B cell (primary cell): ENCODE results near the gene TEX19. TPM values are rescaled to one million over a fixed set of nuclear protein-coding genes. Genes with fewer than 3 reads are reported as not detected.

ENCODE experiments used
- ATAC-seq: fragments of 200-7000 bp; cut with Tn5 transposase; one replicate; pipeline ENCODE4 v1.10.0; 2021; ENCODE audit warnings: low read depth, mild to moderate bottlenecking, moderate number of reproducible peaks, moderate library complexity
- CTCF ChIA-PET: fragments of 350-600 bp; sonication (Branson Sonifier 250); formaldehyde crosslinking; loops from one replicate; lab custom pipeline; 2021; ENCODE audit warnings: antibody characterized with exemption, inconsistent platforms; lab: Charles Lee
- POLR2A ChIA-PET: fragments of 350-600 bp; sonication (Branson Sonifier 250); formaldehyde crosslinking; loops from one replicate; lab custom pipeline; 2021; ENCODE audit warnings: antibody characterized with exemption; lab: Charles Lee
- DNase-seq: peaks from one replicate; pipeline ENCODE4 v3.0.0; 2013
- H2AFZ ChIP-seq: 2 replicates; pipeline ENCODE4 v1.6.1; 2012; ENCODE audit warnings: mild to moderate bottlenecking, low read depth, low read length; ENCODE audit not compliant: insufficient read depth, poor library complexity, severe bottlenecking
- H3K27ac ChIP-seq, 2 donors: 1 replicate in 1 of 2; 2 replicates in 1 of 2; pipeline ENCODE4 v1.5.1; 2012 to 2013; ENCODE audit warnings: low read length in 2 of 2, mild to moderate bottlenecking in 2 of 2, moderate library complexity in 1 of 2
- H3K27me3 ChIP-seq, 4 experiments: fragments of 200-600 bp in 1 of 4; sonication (generic) in 1 of 4; replicated peaks in 1 of 4; 1 replicate in 2 of 4; 2 replicates in 2 of 4; pipeline versions ENCODE4 v1.6.1 to v1.7.0; 2013 to 2016; ENCODE audit warnings: low read length in 3 of 4, mild to moderate bottlenecking in 2 of 4, mixed read lengths in 1 of 4, moderate library complexity in 1 of 4; ENCODE audit not compliant: insufficient read depth in 4 of 4, control insufficient read depth in 3 of 4; ENCODE audit errors: control extremely low read depth in 1 of 4
- H3K36me3 ChIP-seq, 2 experiments: replicated peaks in 1 of 2; 1 replicate in 1 of 2; 2 replicates in 1 of 2; pipeline versions ENCODE4 v1.6.1 to v1.7.1; 2013; ENCODE audit warnings: low read length in 1 of 2; ENCODE audit not compliant: insufficient read depth in 2 of 2, control insufficient read depth in 1 of 2; ENCODE audit errors: control extremely low read depth in 1 of 2, extremely low read depth in 1 of 2
- H3K4me1 ChIP-seq, 2 donors: fragments of 200-600 bp in 1 of 2; sonication (generic) in 1 of 2; 1 replicate in 1 of 2; 2 replicates in 1 of 2; pipeline versions ENCODE4 v1.5.1 to v1.6.1; 2013 to 2017; ENCODE audit warnings: low read length in 2 of 2; ENCODE audit not compliant: control insufficient read depth in 2 of 2, insufficient read depth in 2 of 2
- H3K4me2 ChIP-seq: replicated peaks from 2 replicates; pipeline ENCODE3; 2012; ENCODE audit warnings: mild to moderate bottlenecking, low read depth, low read length; ENCODE audit not compliant: poor library complexity, severe bottlenecking
- H3K4me3 ChIP-seq, 5 experiments: fragments of 200-600 bp in 1 of 5; sonication (generic) in 1 of 5; 1 replicate in 3 of 5; 2 replicates in 2 of 5; pipeline versions ENCODE4 v1.5.1 to v1.7.0; 2011 to 2016; ENCODE audit warnings: low read length in 4 of 5, mild to moderate bottlenecking in 4 of 5, low read depth in 2 of 5, control low read depth in 1 of 5, moderate library complexity in 1 of 5; ENCODE audit not compliant: insufficient read depth in 1 of 5; ENCODE audit errors: control extremely low read depth in 1 of 5, extremely low read depth in 1 of 5
- H3K79me2 ChIP-seq: fragments of 200-600 bp; sonication (generic); one replicate; pipeline ENCODE4 v1.6.0; 2016; ENCODE audit warnings: low read length; ENCODE audit not compliant: control insufficient read depth, insufficient read depth
- H3K9ac ChIP-seq: fragments of 200-600 bp; sonication (generic); 2 replicates; pipeline ENCODE4 v1.6.1; 2017; ENCODE audit warnings: mild to moderate bottlenecking, low read length, moderate library complexity
- H3K9me3 ChIP-seq, 3 donors: one replicate each; pipeline versions ENCODE4 v1.6.1 to v1.7.1; 2013; ENCODE audit warnings: low read length in 2 of 3; ENCODE audit not compliant: control insufficient read depth in 2 of 3, insufficient read depth in 1 of 3; ENCODE audit errors: control extremely low read depth in 1 of 3
- H4K20me1 ChIP-seq: 2 replicates; pipeline ENCODE4 v1.6.0; 2012; ENCODE audit warnings: mild to moderate bottlenecking, low read length; ENCODE audit not compliant: insufficient read depth, control insufficient read depth, poor library complexity, severe bottlenecking
- H3K27ac Mint-ChIP-seq: one replicate; pipeline ENCODE4 v1.8.0; 2021; ENCODE audit warnings: mixed read lengths
- H3K27me3 Mint-ChIP-seq: one replicate; pipeline ENCODE4 v1.8.0; 2021; ENCODE audit warnings: mixed read lengths
- H3K4me1 Mint-ChIP-seq: one replicate; pipeline ENCODE4 v1.8.0; 2021; ENCODE audit warnings: mixed read lengths
- H3K4me3 Mint-ChIP-seq: one replicate; pipeline ENCODE4 v1.8.0; 2021; ENCODE audit warnings: mixed read lengths
- H3K9me3 Mint-ChIP-seq: one replicate; pipeline ENCODE4 v1.8.0; 2022; ENCODE audit warnings: mixed read lengths; ENCODE audit not compliant: insufficient read depth
- EZH2 ChIP-seq: IDR thresholded peaks from 2 replicates; pipeline ENCODE4 v1.6.1; 2012; ENCODE audit warnings: borderline replicate concordance, low read depth, mild to moderate bottlenecking, moderate library complexity, low read length; ENCODE audit not compliant: insufficient read depth, poor library complexity, severe bottlenecking
- WGBS: methylation state at CpG from one replicate; pipeline ENCODE4 v1.1.5; 2013; ENCODE audit warnings: missing lambda C conversion rate; ENCODE audit not compliant: insufficient coverage; 5-methylcytosine and 5-hydroxymethylcytosine counted together
- intact Hi-C: fragments of 100-400 bp; cut with micrococcal nuclease; formaldehyde crosslinking; loops from one replicate; pipeline ENCODE4 v1.10.0; 2022
- polyA plus RNA-seq: library from polyadenylated mRNA; depleted of rRNA; stranded (reverse); fragments of >200 nt; gene quantifications from 2 replicates; pipeline ENCODE4 v1.2.3, GENCODE V29; 2012
- total RNA-seq, 2 donors: library from RNA; stranded (reverse); fragments of 120-200 nt in 1 of 2; gene quantifications; 1 replicate in 1 of 2; 2 replicates in 1 of 2; pipeline versions ENCODE4 v1.2.3 to v1.2.4, GENCODE V29; 2013 to 2022
- TF ChIP-seq, protein P1 (sequence below): fragments of 200-600 bp; IDR thresholded peaks from one replicate; pipeline ENCODE4 v1.8.0; 2022; ENCODE audit warnings: antibody characterized with exemption, mild to moderate bottlenecking

The TEX19 gene
- total and polyA plus RNA-seq, 2 donors (not counting 1 experiment from before 2014, with no cell fraction given), result not detected

DNA sequence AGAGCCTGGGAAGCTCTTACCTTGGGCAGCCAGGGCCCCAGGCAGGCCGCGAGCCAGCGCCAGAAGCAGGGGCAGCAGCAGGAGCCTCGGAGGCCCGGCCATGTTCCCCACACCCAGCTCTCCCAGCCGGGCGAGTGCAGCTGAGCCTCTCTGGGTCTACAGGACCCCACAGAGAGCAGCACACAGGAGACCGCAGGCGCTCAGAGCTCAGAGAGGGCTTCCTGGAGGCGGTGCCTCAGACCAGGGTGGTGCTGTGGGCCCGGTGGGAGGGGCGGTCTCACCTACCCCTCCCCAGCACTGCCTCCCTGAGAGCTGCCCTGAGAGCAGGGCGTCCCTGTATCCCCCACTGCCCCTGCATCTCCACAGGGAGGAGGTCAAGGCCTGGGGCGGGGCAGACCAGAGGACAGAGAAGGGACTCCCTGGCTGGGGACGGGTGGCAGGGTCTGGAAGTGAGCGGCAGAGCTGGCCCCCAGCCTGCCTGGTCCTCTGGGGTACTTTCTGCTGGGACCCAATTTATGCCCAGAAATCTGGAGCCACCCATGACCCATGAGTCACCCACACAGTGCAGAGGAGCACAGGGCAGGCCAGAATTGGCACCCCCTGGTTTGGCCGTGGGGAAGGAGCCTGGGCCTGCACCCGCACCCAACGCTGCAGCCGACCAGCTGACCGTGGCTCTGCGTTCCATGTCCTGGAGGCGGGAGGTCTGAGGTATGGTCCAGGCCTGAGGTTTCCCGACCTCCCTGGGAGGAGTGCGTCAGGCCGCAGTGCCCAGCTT is 41.5 kb upstream of the TEX19 start, which contains the start of gene CD7:
Gene CD7 (minus strand): TSS at position 215 of the 775 bp plus-strand sequence. CDS start 113 bp downstream, at position 102.
- intact Hi-C loops, result no loop called here
- no peak within 1 kb of the TSS for H3K27ac Mint-ChIP-seq
- CTCF ChIA-PET, result interaction anchor here (0.9 to 2.2 kb wide), 5 partner anchors 17 to 112 kb away, joined by 3 to 8 read pairs (median 5); no protein-coding TSS in a partner anchor
- Histone ChIP-seq H3K27ac (no peak within 1 kb of the TSS), H3K4me3 (no peak within 1 kb of the TSS), H3K4me1 (peaks cover 26 to 33% of the 10 kb centered on the region in 2 donors), H3K9ac (no peak within 1 kb of the TSS), H3K79me2 (no peaks in the 10 kb centered on the region), H4K20me1 (no peaks in the 10 kb centered on the region), H3K36me3 (no peaks in the 10 kb centered on the region), H2AFZ (no peak within 1 kb of the TSS), H3K9me3 (peaks cover 0 to 29% (median 0%) of the 10 kb centered on the region in 3 donors), H3K4me2 (no peak within 1 kb of the TSS), H3K27me3 (peaks cover 0 to 36% (median 13%) of the 10 kb centered on the region in 4 experiments)
- ATAC-seq, result no peak
- POLR2A ChIA-PET, result no interaction called here
- H3K27me3 Mint-ChIP-seq, result peaks cover 16% of the 10 kb centered on the region
- TF ChIP-seq EZH2, result no peak
- TF ChIP-seq, protein P1, sequence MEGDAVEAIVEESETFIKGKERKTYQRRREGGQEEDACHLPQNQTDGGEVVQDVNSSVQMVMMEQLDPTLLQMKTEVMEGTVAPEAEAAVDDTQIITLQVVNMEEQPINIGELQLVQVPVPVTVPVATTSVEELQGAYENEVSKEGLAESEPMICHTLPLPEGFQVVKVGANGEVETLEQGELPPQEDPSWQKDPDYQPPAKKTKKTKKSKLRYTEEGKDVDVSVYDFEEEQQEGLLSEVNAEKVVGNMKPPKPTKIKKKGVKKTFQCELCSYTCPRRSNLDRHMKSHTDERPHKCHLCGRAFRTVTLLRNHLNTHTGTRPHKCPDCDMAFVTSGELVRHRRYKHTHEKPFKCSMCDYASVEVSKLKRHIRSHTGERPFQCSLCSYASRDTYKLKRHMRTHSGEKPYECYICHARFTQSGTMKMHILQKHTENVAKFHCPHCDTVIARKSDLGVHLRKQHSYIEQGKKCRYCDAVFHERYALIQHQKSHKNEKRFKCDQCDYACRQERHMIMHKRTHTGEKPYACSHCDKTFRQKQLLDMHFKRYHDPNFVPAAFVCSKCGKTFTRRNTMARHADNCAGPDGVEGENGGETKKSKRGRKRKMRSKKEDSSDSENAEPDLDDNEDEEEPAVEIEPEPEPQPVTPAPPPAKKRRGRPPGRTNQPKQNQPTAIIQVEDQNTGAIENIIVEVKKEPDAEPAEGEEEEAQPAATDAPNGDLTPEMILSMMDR, result no peak
- no peaks in the 10 kb centered on the region for H3K9me3 Mint-ChIP-seq
- 92% methylated on average over 25 of the region's 26 CpGs for WGBS
- peaks cover 18% of the 10 kb centered on the region for H3K4me1 Mint-ChIP-seq
- H3K4me3 Mint-ChIP-seq, result no peak within 1 kb of the TSS
- no peak for DNase-seq

DNA sequence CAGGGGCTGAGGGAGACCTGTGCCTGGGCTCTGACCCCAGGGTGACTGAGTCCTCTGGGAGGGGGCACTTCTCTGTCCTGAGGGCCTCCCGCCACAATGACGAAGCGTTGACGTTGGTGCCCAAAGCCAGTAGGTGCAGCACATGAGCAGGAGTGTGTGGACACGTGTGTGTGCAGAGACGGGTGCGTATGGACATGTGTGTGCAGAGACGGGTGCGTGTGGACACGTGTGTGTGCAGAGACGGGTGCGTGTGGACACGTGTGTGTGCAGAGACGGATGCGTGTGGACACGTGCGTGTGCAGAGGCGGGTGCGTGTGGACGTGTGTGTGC is 40.9 kb upstream of the TEX19 start:
- no peak overlapping the region for H3K27ac Mint-ChIP-seq
- no peak for ATAC-seq
- peaks cover 16% of the 10 kb centered on the region for H3K27me3 Mint-ChIP-seq
- Histone ChIP-seq H3K27me3 (peaks cover 0 to 36% (median 13%) of the 10 kb centered on the region in 4 experiments), H3K79me2 (no peaks in the 10 kb centered on the region), H3K4me2 (no peak overlapping the region), H2AFZ (no peak overlapping the region), H3K36me3 (no peaks in the 10 kb centered on the region), H3K9me3 (peaks cover 0 to 29% (median 0%) of the 10 kb centered on the region in 3 donors), H3K4me3 (no peak overlapping the region), H3K4me1 (peaks cover 26 to 33% of the 10 kb centered on the region in 2 donors), H3K9ac (no peak overlapping the region), H3K27ac (no peak overlapping the region), H4K20me1 (no peaks in the 10 kb centered on the region)
- intact Hi-C loops, result no loop called here
- CTCF ChIA-PET, result interaction anchor here (0.9 to 2.2 kb wide), 4 partner anchors 17 to 112 kb away, joined by 3 to 8 read pairs (median 6); no protein-coding TSS in a partner anchor
- H3K4me3 Mint-ChIP-seq, result no peak overlapping the region
- no peak for DNase-seq
- POLR2A ChIA-PET, result no interaction called here
- TF ChIP-seq, protein P1, result no peak
- TF ChIP-seq EZH2, result no peak
- H3K4me1 Mint-ChIP-seq, result peaks cover 18% of the 10 kb centered on the region
- H3K9me3 Mint-ChIP-seq, result no peaks in the 10 kb centered on the region
- 96% methylated on average over 20 of the region's 20 CpGs for WGBS
